Psoas muscle (tissue), 8 donors: ENCODE measurements around the gene RARA. TPM values are rescaled to one million over a fixed set of nuclear protein-coding genes. Genes with fewer than 3 reads are reported as not detected.

ENCODE experiments used
- ATAC-seq, 4 donors: fragments of 200-7000 bp; cut with Tn5 transposase; one replicate each; pipeline ENCODE4 v1.9.1; 2020; ENCODE audit warnings: moderate library complexity in 3 of 4, mild to moderate bottlenecking in 2 of 4
- DNase-seq, 2 donors: peaks; one replicate each; pipeline ENCODE4 v3.0.0-alpha.2; 2020
- H3K27ac ChIP-seq: fragments of 200-600 bp; one replicate; pipeline ENCODE4 v1.8.0; 2022
- H3K27me3 ChIP-seq, 3 donors: fragments of 200-600 bp in 1 of 3; one replicate each; pipeline versions ENCODE4 v1.6.1 to v1.8.0; 2013 to 2022; ENCODE audit warnings: low read length in 2 of 3, mild to moderate bottlenecking in 2 of 3, moderate library complexity in 1 of 3; ENCODE audit not compliant: insufficient read depth in 3 of 3
- H3K36me3 ChIP-seq, 2 donors: fragments of 200-600 bp in 1 of 2; one replicate each; pipeline versions ENCODE4 v1.6.1 to v1.8.0; 2013 to 2022; ENCODE audit warnings: low read depth in 1 of 2, mild to moderate bottlenecking in 1 of 2, moderate library complexity in 1 of 2; ENCODE audit not compliant: insufficient read depth in 1 of 2
- H3K4me1 ChIP-seq: fragments of 200-600 bp; one replicate; pipeline ENCODE4 v1.8.0; 2022
- H3K4me3 ChIP-seq: fragments of 200-600 bp; one replicate; pipeline ENCODE4 v1.8.0; 2022; ENCODE audit warnings: mild to moderate bottlenecking
- H3K9me3 ChIP-seq: fragments of 200-600 bp; one replicate; pipeline ENCODE4 v1.8.0; 2022
- WGBS, 3 donors: extraction: QIAGEN DNeasy Blood & Tissue Kit; methylation state at CpG; one replicate each; pipeline versions ENCODE4 v1.1.6 to v1.1.7; 2013; 5-methylcytosine and 5-hydroxymethylcytosine counted together
- intact Hi-C, 2 donors: fragments of 100-400 bp; cut with DNase I; formaldehyde crosslinking; loops; one replicate each; pipeline versions ENCODE4 v1.11.0 to v1.14.2; 2022
- polyA plus RNA-seq, 3 donors: library from polyadenylated mRNA; stranded (reverse); fragments of 200-250 nt; gene quantifications; one replicate each; pipeline ENCODE4 v1.2.3, GENCODE V29; 2013
- total RNA-seq, 4 donors: library from RNA; stranded (reverse); fragmentation: NEBNext Ultra II Directional in 2 of 4; extraction: Animal tissue kit (Norgen Biotek cat#: 25700) in 2 of 4; gene quantifications; one replicate each; pipeline versions ENCODE4 v1.2.1 to v1.2.4, GENCODE V29; 2021 to 2023
- TF ChIP-seq, protein P1 (sequence below): fragments of 200-600 bp; IDR thresholded peaks from one replicate; pipeline ENCODE4 v1.8.0; 2022; ENCODE audit warnings: antibody characterized with exemption
- donor health status: healthy with polysubstance abuse.
- donor health status: DM: no; HTN: no; CAD: no; lungs with moderate emphysema.
- donor health status: Bipolar disorder and iron deficiency.
- donor health status: healthy.
- donor health status: DM: yes; HTN: yes; CAD: no.
- donor health status: DM: no; HTN: no; CAD: no.
- donor health status: DM: no; HTN: no; CAD: no.
- donor health status: DM: yes; HTN: yes; CAD: no.

RARA gene
- total and polyA plus RNA-seq, 7 donors = 15.0 to 76.9 (median 41.6) TPM

DNA sequence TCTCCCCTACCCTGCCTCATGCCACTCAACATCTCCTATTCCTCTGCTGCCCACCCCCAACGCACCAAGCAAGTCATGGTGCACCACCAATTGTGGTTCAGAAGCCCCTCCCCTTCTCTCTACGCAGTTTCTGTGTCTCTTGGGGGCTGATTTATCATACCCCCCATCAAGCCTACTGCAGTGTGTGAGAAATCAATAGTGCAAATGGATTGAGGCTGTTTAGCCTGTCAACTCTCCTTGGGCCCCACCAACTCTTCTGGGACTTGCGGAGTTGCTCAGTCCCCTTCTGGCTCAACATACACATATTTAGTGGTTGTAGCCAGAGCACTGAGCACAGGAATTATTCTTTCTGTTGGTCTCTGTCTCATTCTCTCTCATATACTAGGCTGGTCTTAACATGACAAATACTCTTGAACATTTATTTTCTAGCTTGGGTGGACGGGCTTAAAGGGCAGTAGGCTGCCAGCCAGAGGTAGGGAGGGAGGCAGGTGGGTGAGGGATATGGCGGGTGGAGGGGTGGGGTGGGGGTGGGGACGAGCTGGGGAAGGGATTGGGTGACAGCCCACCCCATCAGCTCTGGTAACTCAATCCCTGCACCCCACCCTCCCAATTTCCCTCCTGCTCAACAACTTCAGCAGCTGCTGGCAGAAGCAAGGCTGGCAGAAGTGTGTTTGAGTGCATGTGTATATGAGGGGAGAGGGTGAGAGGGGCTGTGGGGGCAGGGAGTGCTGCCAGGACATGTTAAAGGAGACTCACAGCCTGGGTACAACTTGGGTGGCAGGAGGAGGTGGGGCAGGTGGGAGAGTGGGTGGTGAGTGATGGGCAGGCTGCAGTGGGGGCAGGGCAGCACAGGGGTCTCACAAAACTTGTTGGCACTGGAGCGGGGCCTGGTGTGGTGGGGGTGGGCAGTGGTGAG is 4.9 kb downstream of the RARA start:
- TF ChIP-seq, protein P1, sequence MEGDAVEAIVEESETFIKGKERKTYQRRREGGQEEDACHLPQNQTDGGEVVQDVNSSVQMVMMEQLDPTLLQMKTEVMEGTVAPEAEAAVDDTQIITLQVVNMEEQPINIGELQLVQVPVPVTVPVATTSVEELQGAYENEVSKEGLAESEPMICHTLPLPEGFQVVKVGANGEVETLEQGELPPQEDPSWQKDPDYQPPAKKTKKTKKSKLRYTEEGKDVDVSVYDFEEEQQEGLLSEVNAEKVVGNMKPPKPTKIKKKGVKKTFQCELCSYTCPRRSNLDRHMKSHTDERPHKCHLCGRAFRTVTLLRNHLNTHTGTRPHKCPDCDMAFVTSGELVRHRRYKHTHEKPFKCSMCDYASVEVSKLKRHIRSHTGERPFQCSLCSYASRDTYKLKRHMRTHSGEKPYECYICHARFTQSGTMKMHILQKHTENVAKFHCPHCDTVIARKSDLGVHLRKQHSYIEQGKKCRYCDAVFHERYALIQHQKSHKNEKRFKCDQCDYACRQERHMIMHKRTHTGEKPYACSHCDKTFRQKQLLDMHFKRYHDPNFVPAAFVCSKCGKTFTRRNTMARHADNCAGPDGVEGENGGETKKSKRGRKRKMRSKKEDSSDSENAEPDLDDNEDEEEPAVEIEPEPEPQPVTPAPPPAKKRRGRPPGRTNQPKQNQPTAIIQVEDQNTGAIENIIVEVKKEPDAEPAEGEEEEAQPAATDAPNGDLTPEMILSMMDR = no peak
- Histone ChIP-seq H3K4me3 (no peak overlapping the region), H3K9me3 (no peaks in the 10 kb centered on the region), H3K27ac (peak overlapping the region; percentile 97), H3K27me3 (no peaks in the 10 kb centered on the region), H3K4me1 (peaks cover 82% of the 10 kb centered on the region), H3K36me3 (no peaks in the 10 kb centered on the region)
- WGBS, 3 donors = 50 to 55% (median 53%) methylated on average over 6 to 7 of the region's 7 CpGs
- peak; percentile 2 to 23 (median 13) for ATAC-seq
- DNase-seq = peak in 1 of 2 donors; percentile 14
- intact Hi-C loops = no loop called here

DNA sequence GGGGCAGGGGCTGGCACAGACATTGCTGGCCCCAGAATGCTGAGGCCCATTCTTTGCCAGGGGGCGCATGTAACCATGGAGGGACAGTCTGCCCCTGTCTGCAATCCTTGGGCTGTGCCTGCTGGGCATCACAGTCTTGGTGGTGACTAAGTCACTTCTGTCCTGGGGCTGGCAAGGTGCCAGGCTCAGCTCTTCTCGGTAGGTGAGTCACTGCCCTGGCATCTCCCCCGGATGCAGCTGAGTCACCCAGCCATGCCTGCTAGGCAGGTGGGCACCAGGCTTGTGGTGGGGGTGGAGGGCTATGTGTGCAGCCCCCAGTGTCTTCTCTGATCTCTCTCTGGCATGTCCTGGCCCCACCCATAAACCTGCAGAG is 5.6 kb downstream of the RARA start:
- H3K27me3 ChIP-seq = no peaks in the 10 kb centered on the region
- no peaks in the 10 kb centered on the region for H3K9me3 ChIP-seq
- peak overlapping the region; percentile 97 for H3K27ac ChIP-seq
- peaks cover 76% of the 10 kb centered on the region for H3K4me1 ChIP-seq
- no peak overlapping the region for H3K4me3 ChIP-seq
- TF ChIP-seq, protein P1 = no peak
- intact Hi-C loops = no loop called here
- DNase-seq = peak; percentile 95 to 98
- H3K36me3 ChIP-seq = no peaks in the 10 kb centered on the region
- WGBS, 3 donors = 13 to 21% (median 14%) methylated on average over 3 of the region's 3 CpGs
- peak; percentile 59 to 66 (median 63) for ATAC-seq

DNA sequence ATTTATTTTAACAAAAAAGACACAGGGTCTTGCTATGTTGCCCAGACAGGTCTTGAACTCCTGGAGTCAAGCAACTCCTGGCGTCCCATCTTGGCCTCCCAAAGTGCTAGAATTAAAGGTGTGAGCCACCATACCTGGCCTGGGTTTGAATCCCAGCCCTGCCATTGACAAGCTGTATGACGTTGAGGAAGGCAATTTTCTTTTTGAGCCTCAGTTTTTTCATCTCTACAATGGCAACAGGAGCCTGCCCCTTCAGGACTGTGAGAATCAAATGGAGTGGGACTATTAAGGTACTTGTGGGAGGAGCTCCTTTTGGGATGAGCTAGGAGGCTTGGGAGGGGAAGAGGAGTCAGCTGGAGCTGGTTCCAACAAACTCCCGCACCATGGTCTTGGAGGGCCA is 6.2 kb downstream of the RARA start:
- DNase-seq = peak in 1 of 2 donors; percentile 8
- no peaks in the 10 kb centered on the region for H3K27me3 ChIP-seq
- WGBS, 3 donors = 83 to 91% (median 87%) methylated on average over 3 of the region's 3 CpGs
- ATAC-seq = no peak
- peak overlapping the region; percentile 97 for H3K27ac ChIP-seq
- no peaks in the 10 kb centered on the region for H3K36me3 ChIP-seq
- TF ChIP-seq, protein P1 = no peak
- H3K9me3 ChIP-seq = no peaks in the 10 kb centered on the region
- no peak overlapping the region for H3K4me3 ChIP-seq
- H3K4me1 ChIP-seq = peaks cover 76% of the 10 kb centered on the region
- intact Hi-C loops = no loop called here

DNA sequence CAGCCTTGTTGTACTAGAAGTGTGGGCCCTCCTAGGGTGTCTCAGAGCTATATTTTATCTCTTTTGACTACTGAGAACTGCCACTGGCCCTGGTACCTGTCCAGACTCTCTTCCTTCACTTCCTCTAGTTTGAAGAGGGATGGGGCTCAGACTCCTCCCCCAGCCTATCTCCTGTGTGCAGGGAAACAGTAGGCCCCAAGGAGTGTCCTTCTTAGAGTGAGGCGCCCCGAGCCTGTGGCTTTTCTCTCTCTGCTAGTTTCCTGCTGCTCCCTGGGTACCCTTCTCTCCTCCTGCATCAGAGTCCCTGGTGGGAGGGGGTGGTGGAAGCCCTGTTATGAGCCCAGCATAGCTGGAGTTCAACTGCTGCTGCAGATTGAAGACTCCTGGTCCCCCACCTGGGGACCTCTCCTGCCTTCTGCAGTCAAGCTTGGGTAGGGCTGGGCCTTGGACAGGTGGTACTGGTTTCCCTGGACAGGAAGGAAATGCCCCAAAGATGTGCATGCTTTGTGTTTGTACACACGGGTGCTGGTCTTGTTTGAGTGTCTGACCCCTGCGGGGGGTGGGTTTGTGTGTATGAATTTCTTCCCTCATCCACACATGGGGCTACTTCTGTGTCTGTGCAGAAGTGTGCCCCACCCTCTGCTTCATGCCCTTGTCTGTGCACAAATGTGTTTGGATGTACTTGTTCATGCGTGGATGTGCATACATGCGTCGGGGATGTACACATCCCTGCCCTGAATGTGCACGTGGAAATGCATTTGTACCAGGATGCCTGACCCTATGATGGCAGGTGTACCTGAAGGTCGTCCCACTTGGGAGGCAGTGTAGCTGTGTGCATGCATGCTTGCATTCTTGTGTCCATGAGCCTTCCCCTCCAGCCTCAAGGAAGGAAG is 6.9 kb downstream of the RARA start:
- H3K4me1 ChIP-seq = peaks cover 75% of the 10 kb centered on the region
- no peaks in the 10 kb centered on the region for H3K27me3 ChIP-seq
- peak overlapping the region; percentile 95 for H3K4me3 ChIP-seq
- ATAC-seq = no peak
- DNase-seq = peak in 1 of 2 donors; percentile 54
- intact Hi-C loops = no loop called here
- WGBS, 3 donors = 54 to 60% (median 54%) methylated on average over 9 of the region's 9 CpGs
- H3K9me3 ChIP-seq = no peaks in the 10 kb centered on the region
- TF ChIP-seq, protein P1 = no peak
- H3K27ac ChIP-seq = peak overlapping the region; percentile 97
- H3K36me3 ChIP-seq = no peaks in the 10 kb centered on the region
